ENCODE measurements around the gene NR6A1. TPM values are rescaled to one million over a fixed set of nuclear protein-coding genes. Genes with fewer than 3 reads are reported as not detected.

The NR6A1 gene
- total RNA-seq, 1 donor from 2014 or later, result 0.72 TPM

DNA sequence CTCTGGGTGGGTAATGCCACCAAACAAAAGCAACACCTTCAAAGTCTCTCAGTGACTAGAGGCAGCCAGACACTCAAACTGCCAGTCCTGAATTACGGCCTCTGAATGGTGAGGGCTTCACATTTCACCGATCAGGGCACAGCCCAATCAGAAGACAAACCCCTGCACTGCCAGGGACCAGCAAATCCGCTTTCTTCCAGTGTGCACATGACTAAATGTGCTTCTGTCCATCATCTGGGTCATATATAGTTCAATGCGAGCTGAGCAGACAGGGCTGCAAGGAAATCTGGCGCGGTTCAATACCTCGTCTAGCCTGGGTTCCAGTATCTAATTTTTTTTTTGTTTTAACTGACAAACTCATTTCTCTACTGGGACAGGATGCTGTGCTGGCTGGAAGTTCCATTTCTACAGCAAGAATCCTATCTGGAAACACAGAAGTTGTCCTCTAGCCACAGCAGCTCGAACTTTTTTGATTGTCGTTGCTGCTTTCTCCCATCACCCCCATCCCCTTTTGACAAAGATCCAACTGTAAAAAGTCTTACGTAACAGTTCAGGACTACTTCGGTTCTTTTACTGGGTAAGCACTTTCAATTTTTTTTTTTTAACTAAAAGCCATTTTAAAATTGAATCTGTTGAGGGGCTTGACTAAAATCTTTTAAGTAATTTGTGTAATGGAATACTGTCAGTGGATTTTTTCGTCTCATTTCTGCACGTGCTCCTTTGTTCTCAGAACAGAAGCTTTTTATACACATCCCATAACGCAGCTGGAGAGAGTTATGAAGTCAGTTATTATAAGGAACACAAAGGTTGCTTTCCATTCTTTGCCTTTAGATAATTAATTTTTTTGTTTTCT, 112.7 kb downstream of the NR6A1 start:
- peak; percentile 97 for DNase-seq (ENCODE audit: low spot score)

DNA sequence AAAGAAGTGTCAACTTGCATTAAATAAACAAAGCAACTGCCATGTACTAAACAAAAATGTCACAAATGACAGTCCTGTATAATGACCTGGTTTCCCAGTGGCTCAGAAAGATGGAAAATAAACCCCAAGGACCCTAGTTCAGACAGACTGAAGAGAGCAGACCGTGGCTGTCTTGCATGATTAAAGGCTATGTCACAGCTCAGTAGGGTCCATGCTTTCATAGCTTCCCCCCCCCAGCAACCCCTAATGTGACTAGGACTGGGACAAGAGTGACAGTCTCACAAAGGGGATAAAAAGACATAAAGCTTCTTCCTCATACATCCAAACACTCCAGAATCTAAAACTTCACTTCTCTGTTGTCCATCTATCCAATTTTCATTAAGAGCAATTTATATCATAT, 113.6 kb downstream of the NR6A1 start:
- no peak for DNase-seq (ENCODE audit: low spot score)

DNA sequence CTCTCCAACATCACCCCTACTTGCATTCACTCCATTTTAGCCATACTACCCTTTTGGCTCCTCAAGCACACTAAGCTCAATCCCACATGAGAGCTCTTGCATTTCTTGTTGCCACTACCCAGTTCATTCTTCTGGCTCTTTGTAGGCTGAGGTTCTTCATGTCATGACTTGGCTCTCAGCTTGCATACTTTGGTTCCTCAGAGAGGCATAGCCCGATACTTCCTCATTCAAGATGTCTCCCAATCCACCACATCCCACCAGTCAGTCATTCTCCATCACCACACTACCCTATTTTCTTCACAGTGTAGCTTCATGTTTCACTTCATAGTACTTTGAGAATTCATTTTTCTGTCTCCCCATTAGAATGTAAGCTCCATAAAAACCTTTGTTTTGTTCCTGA, 116.7 kb downstream of the NR6A1 start:
- DNase-seq (ENCODE audit: low spot score), result no peak

DNA sequence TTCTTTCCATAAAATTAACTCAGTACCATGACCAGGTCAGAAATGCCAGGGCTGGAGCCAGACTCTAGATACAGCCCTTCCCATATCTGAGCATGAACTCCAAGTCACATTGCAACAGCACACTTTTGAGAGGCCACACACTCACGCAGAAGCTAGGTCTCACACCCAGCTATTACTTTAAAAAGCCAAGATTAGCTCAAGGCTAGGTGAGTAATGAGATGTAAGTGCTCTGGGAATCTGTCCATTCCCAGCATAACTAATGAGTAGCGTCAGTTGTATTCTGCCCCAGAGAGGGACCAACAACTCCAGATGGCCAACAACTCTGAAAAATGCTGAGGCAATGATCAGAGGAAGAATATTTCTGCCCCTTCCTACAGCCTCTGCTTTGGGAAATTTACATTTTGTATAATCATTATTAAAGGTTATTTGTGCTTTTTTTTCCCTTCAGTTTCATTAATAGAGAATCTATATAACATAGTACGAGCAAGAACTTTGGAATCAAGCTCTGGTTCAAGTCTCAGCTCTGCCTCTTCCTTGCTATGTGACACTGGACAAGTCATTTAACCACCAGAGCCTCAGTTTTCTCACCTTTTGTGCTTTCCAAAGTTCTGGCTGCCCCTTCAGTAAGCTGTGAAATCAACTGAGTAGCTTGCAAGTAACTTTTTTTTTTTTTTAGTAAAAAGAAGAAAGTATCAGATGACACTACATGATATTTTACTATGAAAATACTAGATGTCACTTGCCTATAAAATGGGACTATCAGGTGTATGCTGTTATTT, 118.3 kb downstream of the NR6A1 start:
- DNase-seq (ENCODE audit: low spot score), result peak; percentile 19

DNA sequence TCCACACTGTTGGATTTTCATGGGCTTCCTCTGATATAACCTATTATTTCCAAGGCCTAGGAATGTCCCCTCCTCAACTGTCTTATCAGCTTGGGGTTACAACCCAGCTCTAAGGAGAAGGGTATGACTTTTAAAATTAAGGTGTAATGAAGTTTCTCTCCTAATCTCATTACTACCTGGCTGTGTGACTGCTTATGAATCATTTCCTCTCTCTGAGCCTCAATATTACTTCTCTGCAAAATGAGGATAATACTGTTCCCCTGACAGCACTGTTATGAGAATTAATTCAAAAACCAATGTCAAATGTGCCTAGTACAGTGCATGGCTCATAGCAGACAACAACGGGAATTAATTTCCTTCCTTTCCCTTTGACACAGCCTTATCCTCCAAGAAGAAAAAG, 118.9 kb downstream of the NR6A1 start:
- no peak for DNase-seq (ENCODE audit: low spot score)

DNA sequence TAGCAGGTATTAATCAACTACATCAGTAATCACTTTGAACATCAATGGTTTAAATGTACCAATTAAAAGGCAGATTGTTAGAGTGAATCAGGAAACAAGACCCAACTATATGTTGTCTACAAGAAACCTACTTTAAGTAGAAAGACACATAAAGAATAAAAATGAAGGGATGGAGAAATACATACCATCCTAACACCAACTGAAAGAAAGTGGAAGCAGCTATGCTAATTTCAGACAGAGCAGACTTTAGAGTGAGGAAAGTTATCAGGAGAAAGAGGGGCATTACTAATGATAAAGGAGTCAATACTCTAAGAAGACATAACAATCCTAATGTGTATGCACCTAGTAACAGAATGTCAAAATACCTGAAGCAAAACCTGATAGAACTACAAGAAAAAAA, 125.8 kb downstream of the NR6A1 start:
- DNase-seq (ENCODE audit: low spot score), result no peak

DNA sequence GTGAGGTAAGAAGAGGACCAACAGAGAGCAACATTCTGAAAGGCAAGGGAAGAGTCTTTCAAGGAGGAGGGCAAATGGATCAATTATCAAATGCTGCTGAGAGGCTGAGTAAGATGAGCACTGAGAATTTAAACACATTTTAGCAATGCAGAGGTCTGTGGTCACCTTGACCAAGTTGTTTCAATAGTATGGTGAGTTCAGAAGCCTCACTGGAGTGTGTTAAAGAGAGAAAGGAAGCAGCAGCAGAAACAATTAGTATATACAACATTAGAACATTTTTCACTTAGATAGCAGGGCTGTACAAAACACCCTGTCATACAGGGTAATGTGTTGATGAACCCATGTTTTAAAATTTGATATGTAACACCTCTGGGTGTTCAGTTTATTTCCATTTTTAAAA, 131.5 kb downstream of the NR6A1 start:
- DNase-seq (ENCODE audit: low spot score), result no peak

DNA sequence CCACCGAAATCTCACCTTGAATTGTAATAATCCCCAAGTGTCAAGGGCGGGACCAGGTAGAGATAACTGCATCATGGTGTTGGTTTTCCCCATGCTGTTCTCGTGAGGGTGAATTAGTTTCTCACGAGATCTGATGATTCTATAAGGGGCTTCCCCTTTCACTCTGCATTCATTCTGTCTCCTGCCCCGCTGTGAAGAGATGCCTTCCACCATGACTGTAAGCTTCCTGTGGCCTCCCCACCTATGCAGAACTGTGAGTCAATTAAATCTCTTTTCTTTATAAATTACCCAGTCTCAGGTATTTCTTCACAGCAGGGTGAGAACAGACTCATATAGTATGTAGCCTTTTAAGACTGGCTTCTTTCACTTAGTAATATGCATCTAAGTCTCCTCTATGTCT, 135.8 kb downstream of the NR6A1 start:
- DNase-seq (ENCODE audit: low spot score), result no peak

DNA sequence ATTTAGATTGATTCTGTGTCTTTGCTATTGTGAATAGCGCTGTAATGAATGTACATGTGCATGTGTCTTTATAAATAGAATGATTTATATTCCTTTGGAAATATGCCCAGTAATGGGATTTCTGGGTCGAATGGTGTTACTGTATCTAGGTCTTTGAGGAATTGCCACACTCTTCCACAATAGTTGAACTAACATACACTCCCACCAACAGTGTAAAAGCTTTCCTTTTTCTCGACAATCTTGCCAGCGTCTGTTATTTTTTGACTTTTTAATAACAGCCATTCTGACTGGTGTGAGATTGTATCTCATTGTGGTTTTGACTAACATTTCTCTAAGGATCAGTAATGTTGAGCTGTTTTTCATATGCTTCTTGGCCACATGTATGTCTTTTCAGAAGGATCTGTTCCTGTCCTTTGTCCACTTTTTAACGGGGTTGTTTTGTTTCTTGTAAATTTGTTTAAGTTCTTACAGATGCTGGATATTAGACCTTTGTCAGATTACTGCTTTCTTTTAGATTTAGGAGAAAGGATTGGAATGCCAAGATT, 139.0 kb downstream of the NR6A1 start:
- DNase-seq (ENCODE audit: low spot score), result peak; percentile 66

DNA sequence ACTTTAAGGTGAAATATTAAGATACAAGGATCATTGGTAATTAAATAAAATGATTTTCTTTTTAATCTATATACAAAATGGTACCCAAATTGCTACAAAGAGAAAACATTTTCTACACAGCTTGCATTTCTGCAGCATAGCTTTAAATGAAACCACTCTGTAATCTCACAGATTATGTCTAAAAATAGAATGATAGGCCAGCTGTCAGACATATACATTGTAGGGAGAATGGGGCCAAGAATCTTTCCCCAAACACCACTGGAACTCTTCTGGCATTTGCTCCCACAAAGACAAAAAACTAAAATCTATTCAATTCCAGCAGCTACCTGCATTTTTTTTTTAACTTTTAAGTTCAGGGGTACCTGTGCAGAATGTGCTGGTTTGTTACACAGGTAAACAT, 139.8 kb downstream of the NR6A1 start:
- DNase-seq (ENCODE audit: low spot score), result peak; percentile 81

DNA sequence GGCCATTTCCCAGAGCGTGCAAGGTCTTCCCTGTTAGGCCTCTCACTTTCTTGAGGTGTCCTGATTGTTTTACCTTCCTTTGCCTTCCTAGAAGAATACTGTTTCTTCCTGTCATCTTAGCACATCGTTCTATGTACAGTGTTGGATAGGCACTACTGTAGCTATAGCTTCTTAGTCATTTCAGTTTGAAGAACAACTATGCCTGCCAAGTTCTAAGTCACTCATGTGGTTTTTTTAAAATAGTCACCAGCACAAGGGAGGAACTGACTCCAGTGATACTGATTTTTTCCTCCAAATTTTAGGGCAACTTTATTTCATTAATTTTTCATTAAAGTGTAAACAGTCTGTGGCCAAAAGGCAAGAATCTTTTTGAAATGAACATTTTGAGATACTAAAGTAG, 141.5 kb downstream of the NR6A1 start:
- peak; percentile 53 for DNase-seq (ENCODE audit: low spot score)

DNA sequence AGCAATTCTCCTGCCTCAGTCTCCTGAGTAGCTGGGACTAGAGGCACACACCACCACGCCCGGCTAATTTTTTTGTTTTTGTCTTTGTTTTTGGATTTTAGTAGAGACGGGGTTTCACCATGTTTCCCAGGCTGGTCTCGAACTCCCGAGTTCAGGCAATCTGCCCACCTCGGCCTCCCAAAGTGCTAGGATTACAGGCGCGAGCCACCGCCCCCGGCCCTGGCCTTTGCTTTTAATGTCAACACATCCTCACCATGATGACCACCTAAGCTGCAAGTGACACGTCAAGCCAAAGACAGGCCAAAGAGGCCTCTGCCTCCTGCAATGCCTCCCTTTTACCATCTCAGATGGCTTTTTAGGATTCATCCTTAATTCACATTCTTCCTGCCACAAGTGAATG, 142.4 kb downstream of the NR6A1 start:
- no peak for DNase-seq (ENCODE audit: low spot score)

DNA sequence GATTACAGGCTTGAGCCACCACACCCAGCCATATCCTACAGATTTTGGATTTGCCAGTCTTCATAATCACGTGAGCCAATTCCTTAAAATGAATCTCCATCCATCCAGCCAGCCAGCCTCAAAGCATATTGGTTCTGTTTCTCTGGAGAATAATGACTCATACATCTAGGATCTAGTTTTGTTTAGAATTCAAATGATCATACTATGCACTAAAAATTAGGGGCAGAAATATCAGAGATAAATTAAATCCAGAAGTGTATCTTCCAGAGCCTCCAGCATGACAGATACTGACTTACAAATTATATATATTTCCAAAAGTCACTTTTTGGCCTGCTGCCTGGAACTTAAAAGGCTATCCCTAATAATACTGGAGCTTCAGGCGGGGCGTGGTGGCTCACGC, 144.8 kb downstream of the NR6A1 start:
- DNase-seq (ENCODE audit: low spot score), result peak; percentile 85

DNA sequence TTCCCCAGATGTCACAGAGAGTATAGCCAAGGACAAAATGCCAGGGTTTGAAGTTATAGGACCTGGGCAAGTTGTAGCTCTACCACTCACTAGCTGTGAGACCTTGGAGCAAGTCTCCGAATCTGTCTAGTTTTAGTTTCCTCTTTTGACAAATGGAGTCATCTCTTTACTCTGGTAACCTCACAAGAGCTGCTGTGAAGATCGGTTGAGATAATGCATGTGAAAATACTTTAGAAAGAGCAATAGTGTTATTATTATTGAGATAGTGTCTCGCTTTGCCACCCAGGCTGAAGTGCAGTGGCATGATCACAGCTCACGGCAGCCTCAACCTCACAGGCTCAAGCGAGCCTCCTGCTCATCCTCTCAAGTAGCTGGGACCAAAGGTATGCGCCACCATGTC, 146.0 kb downstream of the NR6A1 start:
- DNase-seq (ENCODE audit: low spot score), result no peak

DNA sequence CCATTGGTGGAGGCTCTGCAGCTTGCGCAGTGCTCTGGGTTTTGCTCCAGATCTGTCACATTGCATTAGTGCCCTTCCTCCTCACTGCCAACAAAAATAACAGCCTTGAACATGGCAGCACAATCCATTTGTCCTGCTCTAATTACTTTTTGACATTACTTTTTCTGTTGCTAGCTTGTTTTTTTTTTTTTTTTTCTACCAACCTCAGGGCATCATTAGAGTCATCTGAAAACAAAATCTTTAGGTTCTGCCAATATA, 146.4 kb downstream of the NR6A1 start:
- DNase-seq (ENCODE audit: low spot score), result no peak

DNA sequence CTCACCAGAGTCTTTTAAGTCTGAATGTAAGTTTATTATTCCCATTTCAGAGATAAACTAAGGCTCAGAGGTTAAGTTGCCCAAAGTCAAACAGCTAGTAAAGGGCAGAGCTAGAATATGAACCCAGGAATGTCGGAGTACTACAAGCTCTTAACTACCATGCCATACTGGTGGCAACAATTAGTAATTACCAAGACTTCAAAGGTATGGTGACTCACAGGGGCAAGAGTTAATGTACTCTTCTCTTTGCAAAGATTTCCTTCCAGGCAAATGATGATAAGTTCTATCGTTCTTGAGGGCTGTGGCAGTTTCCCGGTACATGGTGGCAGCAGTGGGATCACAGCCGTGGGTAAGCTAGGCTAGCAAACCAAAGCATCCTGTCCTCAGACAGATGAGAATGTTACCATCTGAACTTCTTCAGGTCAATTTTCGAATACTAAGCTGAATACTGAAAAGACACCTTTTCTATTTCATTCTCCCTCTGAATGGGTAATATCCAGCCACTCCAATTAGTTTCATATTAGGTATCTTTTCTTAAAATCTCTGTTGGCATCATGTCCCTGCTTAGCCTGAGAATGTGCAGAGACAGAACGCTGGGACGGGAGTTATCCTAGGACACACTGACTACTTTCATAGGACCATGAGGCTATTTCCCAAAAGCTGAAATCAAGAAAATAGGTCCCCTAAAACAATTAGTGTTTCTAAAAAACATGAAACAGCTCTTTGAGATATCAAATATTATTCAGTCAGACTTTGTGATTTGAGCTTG, 147.0 kb downstream of the NR6A1 start:
- no peak for DNase-seq (ENCODE audit: low spot score)

DNA sequence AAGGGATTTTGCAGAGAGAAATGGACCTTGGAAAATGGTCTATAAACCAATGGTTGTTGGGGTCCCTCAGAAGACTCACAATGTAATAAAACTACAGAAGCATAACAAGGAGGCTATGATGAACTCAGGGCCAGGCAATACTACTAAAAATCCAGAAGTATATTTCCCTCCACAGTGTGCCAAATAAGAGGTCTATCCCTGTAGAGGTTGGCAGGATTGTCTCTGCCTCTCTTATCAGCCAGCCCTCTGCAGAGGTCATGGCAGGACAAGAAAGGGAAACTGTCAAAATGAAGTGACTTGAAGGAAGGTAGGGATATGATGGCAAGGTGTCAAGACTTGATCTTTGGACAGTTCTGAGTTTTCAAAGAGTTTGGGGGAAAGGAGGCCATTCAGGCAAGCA, 148.2 kb downstream of the NR6A1 start:
- DNase-seq (ENCODE audit: low spot score), result no peak

DNA sequence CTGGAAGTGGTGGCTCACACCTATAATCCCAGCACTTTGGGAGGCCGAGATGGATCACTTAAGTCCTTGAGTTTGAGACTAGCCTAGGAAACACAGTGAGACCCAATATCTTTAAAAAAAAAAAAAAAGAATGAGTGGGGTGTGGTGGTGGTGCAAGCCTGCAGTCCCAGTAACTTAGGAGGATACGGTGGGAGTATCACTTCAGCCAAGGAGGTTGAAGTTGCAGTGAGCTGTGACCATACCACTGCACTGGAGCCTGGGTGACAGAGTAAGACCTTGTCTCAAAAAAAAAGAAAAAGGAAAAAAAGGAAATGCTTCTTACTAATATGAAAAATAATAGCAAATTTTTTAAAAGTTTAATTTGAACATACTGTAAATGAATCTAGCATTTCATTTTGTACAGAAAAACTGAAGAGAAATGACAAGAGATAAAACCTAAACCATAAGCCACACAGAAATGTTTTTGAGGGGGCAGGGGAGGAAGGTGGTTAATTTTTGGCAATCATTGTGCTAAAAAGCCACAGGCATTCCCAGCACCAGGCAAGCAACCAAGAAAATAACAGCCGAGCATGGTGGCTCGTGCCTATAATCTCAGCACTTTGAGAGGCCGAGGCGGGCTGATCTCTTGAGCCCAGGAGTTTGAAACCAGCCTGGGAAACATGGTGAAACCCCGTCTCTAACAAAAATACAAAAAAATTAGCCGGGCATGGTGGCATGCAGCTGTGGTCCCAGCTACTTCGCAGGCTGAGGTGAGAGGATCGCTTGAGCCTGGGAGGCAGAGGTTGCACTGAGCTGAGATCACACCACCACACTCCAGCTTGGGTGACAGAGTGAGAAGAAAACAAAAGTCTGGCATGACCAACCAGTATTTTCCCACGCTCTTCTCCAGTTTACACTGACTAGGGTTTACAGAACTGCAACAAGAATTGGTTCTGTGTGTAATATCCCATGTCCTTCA, 149.5 kb downstream of the NR6A1 start:
- DNase-seq (ENCODE audit: low spot score), result no peak

DNA sequence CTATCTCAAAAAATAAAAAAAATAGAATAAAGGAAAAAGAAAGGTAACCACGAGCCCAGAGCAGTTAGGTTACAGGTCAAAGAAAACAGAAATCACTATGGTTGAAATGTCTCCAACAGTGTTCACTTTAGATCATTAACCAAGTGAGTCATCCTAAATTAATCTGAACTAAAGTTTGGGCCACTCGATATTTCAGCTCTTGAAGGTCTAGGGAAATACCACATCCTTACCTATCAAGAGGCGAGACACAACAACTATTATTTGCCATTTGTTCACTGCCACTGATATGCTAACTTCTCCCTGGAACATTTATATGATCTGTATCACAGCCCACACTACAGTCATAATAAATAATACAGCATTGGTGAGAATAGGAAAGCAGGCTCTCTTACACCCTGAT, 152.6 kb downstream of the NR6A1 start:
- no peak for DNase-seq (ENCODE audit: low spot score)

DNA sequence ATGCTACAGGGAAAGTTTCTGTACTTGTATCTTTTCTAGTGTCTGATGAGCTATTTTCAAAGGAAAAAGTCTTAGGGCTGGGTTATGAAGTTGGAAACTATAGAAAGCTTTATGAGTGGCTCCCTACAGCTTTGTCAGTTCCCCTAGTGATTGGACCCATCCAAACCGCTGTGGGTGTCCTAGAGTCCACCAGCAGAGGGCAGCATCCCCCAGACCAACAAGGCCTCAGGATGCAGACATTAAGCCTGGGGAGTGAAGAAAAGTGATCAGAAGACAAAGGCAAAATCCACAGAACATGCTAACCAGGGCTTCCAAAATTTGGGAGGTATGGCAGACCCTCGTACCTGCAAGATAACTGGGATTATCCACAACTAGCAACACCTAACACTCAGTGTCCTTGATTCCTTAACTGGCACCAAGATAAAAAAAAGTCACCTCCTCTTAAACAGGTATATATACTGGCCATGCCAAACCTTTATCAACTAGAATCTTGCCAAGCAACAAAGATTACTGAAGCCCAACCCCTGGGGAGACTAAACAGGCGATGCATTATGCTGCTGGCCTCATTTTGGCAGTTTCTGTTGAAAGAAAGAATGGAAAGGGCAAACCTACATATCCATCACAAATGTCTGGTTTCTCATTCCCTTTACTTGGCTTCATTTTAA, 153.5 kb downstream of the NR6A1 start:
- peak; percentile 86 for DNase-seq (ENCODE audit: low spot score)

DNA sequence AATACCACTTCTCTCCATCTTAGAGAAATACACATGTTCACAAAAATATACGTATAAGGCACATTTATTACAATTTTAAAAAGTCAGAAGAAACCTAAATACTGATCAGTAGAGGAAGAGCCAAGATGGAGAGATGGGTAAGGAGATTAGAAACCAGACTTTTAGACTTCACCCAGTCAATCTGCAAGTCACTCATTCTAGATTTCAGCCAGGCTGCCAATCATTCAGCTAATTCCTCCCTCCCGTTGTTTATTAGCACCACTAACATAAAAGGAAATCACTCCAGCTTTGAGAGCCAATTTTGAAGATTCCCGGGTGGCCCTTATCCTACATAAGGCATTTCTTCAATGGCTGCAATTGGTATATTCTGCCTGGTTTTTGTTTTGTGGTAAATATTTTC, 154.2 kb downstream of the NR6A1 start:
- DNase-seq (ENCODE audit: low spot score), result no peak

Data from umbilical cord (tissue), 2 donors.